Prostate gland (tissue), 2 donors: ENCODE results near the gene ADCY3. TPM values are rescaled to one million over a fixed set of nuclear protein-coding genes. Genes with fewer than 3 reads are reported as not detected.

Experiments used
- DNase-seq: peaks from one replicate; pipeline ENCODE4 v3.0.0-alpha.2; 2019; ENCODE audit warnings: low spot score
- H3K27ac ChIP-seq, 2 donors: fragments of 200-600 bp; sonication (generic); 2 replicates each; pipeline ENCODE4 v1.5.1; 2017 to 2019
- H3K27me3 ChIP-seq: fragments of 200-600 bp; sonication (generic); replicated peaks from 2 replicates; pipeline ENCODE4 v1.5.1; 2019; ENCODE audit not compliant: insufficient read depth
- H3K36me3 ChIP-seq, 2 donors: fragments of 200-600 bp; sonication (generic); 1 replicate in 1 of 2; 2 replicates in 1 of 2; pipeline versions ENCODE4 v1.5.1 to v1.8.1; 2017 to 2019
- H3K4me1 ChIP-seq: fragments of 200-600 bp; sonication (generic); replicated peaks from 2 replicates; pipeline ENCODE4 v1.5.1; 2019
- H3K4me3 ChIP-seq, 2 donors: fragments of 200-600 bp; sonication (generic); 2 replicates each; pipeline ENCODE4 v1.5.1; 2017 to 2019
- H3K9me3 ChIP-seq: fragments of 200-600 bp; sonication (generic); 2 replicates; pipeline ENCODE4 v1.5.1; 2017
- CTCF ChIP-seq, 4 experiments: fragments of 200-600 bp in 2 of 4; fragments of 450-650 bp in 2 of 4; sonication (generic) in 2 of 4; IDR thresholded peaks; 1 replicate in 3 of 4; 2 replicates in 1 of 4; pipeline ENCODE4 v1.5.1; 2016 to 2019; ENCODE audit warnings: antibody characterized with exemption in 4 of 4, mild to moderate bottlenecking in 2 of 4, moderate library complexity in 2 of 4
- POLR2A ChIP-seq: fragments of 450-650 bp; IDR thresholded peaks from one replicate; pipeline ENCODE4 v1.6.1; 2016; ENCODE audit warnings: antibody characterized with exemption, mild to moderate bottlenecking
- POLR2AphosphoS5 ChIP-seq: sonication (generic); formaldehyde crosslinking; IDR thresholded peaks from one replicate; pipeline ENCODE4 v1.6.1; 2017; ENCODE audit warnings: antibody characterized with exemption
- WGBS: methylation state at CpG from one replicate; pipeline ENCODE4 v1.1.5; 2018; 5-methylcytosine and 5-hydroxymethylcytosine counted together
- intact Hi-C: fragments of 100-400 bp; cut with DNase I; formaldehyde crosslinking; loops from one replicate; pipeline ENCODE4 v1.14.2; 2022
- total RNA-seq, 2 donors: library from RNA; depleted of rRNA; stranded (reverse); fragments of >200 nt; gene quantifications; one replicate each; pipeline ENCODE4 v1.1.0, GENCODE V29; 2016

Gene ADCY3
- total RNA-seq, 2 donors from 2014 or later = 20.8 to 44.3 TPM

DNA sequence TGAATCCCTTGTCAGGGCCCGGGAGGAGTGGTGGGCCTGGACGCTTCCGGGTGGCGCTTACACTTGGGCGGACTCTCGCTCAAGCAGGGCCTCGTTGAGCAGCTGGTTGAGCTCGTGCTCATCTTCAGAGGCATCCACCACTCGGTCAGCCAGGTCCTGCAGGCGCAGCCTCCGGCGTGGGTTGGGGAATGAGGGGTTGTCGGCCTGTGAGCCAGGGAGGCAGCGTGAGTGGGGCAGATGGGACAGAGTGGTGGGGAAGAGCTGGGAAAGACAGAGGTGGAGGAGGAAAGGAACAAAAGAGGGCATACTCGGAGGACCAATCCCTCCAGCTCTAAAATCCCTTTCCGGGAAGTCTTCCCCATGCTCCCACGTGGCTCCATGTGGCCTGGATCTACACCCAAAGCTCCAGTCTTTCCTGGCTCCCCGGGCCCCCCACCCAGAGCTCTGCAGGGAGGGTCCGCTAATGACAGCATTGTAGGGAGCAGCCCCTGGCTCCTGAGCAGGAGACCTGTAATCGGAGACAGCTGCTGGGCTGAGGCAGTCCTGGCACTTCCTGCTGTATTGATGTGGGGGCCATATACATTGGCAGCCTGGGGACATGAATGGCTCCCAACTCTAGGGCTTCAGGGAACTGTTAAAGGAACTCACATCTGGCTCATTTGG lies 85.2 kb downstream of the ADCY3 start:
- Histone ChIP-seq H3K4me1 (no peaks in the 10 kb centered on the region), H3K4me3 (no peak overlapping the region), H3K9me3 (no peaks in the 10 kb centered on the region), H3K36me3 (no peaks in the 10 kb centered on the region), H3K27ac (no peak overlapping the region), H3K27me3 (no peaks in the 10 kb centered on the region)
- WGBS = 90% methylated on average over 20 of the region's 20 CpGs
- intact Hi-C loops = loop anchor here (10.0 kb wide), 1 partner anchor 300 kb away; no protein-coding TSS in a partner anchor
- no peak for TF ChIP-seq CTCF (IDR thresholded peaks at IDR 0.05)
- no peak for TF ChIP-seq POLR2AphosphoS5
- no peak for TF ChIP-seq POLR2A
- no peak for DNase-seq

DNA sequence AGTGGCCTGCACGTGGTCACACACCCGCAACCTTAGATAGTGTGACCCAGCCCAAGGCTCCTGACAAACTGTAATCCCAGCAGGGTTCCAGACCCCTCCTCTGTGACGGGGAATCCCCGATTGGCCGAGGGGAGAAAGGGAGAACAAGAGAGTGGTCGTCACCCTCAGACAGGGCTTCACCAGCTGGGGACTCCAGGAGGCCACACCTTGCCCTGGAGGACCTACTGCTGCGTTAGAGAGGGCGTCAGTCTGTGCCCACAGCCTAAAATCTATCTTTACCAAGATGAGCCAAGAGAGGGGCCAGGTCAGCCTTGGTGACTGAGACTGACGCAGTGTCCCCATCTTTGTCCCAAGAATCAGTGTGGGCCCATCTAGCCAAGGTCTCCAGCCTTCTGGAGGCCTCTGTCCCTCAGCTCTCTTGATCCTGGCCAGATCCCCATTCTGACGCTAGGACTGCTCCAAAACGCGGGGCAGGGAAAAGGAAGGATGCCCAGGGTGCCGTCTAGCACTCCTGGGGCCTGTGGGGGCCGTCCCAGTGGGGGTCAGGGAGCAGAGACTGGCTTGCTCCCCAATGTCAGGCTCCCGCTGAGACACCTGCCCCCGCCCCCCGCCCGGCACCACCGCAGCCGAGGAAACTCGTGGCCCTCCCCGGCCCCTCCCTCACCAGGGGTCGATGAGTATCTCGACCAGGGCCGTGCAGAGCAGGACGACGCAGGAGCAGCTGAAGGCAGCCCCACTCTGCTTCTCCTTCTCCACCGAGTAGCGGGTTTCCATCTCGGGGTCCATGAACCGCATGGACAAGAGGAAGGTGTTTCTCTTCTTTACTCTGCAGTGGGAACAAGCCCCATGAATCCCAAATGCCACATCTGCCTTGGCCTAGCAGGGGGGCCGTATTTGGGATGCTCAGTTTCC lies 86.0 kb downstream of the ADCY3 start:
- Histone ChIP-seq H3K4me3 (no peak overlapping the region), H3K27me3 (no peaks in the 10 kb centered on the region), H3K9me3 (no peaks in the 10 kb centered on the region), H3K27ac (no peak overlapping the region), H3K36me3 (no peaks in the 10 kb centered on the region), H3K4me1 (no peaks in the 10 kb centered on the region)
- no peak for DNase-seq
- WGBS = 93% methylated on average over 32 of the region's 32 CpGs
- no peak for TF ChIP-seq CTCF (IDR thresholded peaks at IDR 0.05)
- TF ChIP-seq POLR2AphosphoS5 = no peak
- no peak for TF ChIP-seq POLR2A
- intact Hi-C loops = loop anchor here (10.0 kb wide), 1 partner anchor 301 kb away; no protein-coding TSS in a partner anchor

- TF ChIP-seq POLR2A = no peak
- Histone ChIP-seq H3K27ac (no peak overlapping the region), H3K4me3 (no peak overlapping the region), H3K27me3 (no peaks in the 10 kb centered on the region), H3K4me1 (no peaks in the 10 kb centered on the region), H3K36me3 (no peaks in the 10 kb centered on the region), H3K9me3 (no peaks in the 10 kb centered on the region)
- intact Hi-C loops = loop anchor here (10.0 kb wide), 1 partner anchor 302 kb away; no protein-coding TSS in a partner anchor
- DNase-seq = no peak
- WGBS = 88% methylated on average over 22 of the region's 22 CpGs
Observed at GRCh38 chr2:24832931-24833701, 86.9 kb downstream of the ADCY3 start.

GRCh38 chr2:24832521-24832920 lies 87.5 kb downstream of the ADCY3 start:
- Histone ChIP-seq H3K4me3 (no peak overlapping the region), H3K36me3 (no peaks in the 10 kb centered on the region), H3K9me3 (no peaks in the 10 kb centered on the region), H3K27me3 (no peaks in the 10 kb centered on the region), H3K4me1 (no peaks in the 10 kb centered on the region), H3K27ac (no peak overlapping the region)
- intact Hi-C loops = loop anchor here (10.0 kb wide), 1 partner anchor 302 kb away; no protein-coding TSS in a partner anchor
- DNase-seq = no peak
- WGBS = 67% methylated on average over 9 of the region's 9 CpGs
- TF ChIP-seq CTCF (IDR thresholded peaks at IDR 0.05) = no peak
- no peak for TF ChIP-seq POLR2AphosphoS5
- TF ChIP-seq POLR2A = no peak

- Histone ChIP-seq H3K9me3 (no peaks in the 10 kb centered on the region), H3K4me3 (no peak overlapping the region), H3K27me3 (no peaks in the 10 kb centered on the region), H3K4me1 (no peaks in the 10 kb centered on the region), H3K36me3 (no peaks in the 10 kb centered on the region), H3K27ac (no peak overlapping the region)
- 38% methylated on average over 10 of the region's 14 CpGs for WGBS
- intact Hi-C loops = loop anchor here (10.0 kb wide), 1 partner anchor 303 kb away; no protein-coding TSS in a partner anchor
- DNase-seq = peak; percentile 30
- TF ChIP-seq POLR2AphosphoS5 (no peak), CTCF (IDR thresholded peaks at IDR 0.05) (no peak), POLR2A (no peak)
Observed at GRCh38 chr2:24832073-24832461, 88.0 kb downstream of the ADCY3 start.
